NB4 (cell line): Measurements from ENCODE around the gene GGT6.

ENCODE experiments used
- CTCF ChIP-seq: IDR thresholded peaks from one replicate; pipeline ENCODE4 v1.5.1; 2012; ENCODE audit warnings: low read depth, low read length
- MAX ChIP-seq: IDR thresholded peaks from 2 replicates; pipeline ENCODE4 v1.6.1; 2011; ENCODE audit warnings: low read depth, low read length
- MYC ChIP-seq: IDR thresholded peaks from 2 replicates; pipeline ENCODE4 v1.6.1; 2011; ENCODE audit warnings: low read depth, low read length
- POLR2A ChIP-seq: IDR thresholded peaks from 2 replicates; pipeline ENCODE4 v1.6.1; 2011; ENCODE audit warnings: mild to moderate bottlenecking; ENCODE audit not compliant: insufficient read length; ENCODE audit errors: extremely low read depth

- TF ChIP-seq CTCF (no peak), POLR2A (no peak), MYC (no peak), MAX (no peak)
Measured at GRCh38 chr17:4509923-4510617, 50.3 kb downstream of the GGT6 start.
